ENCODE results near the gene PLA2G4D. TPM values are rescaled to one million over a fixed set of nuclear protein-coding genes. Genes with fewer than 3 reads are reported as not detected.

The PLA2G4D gene
- total and polyA plus RNA-seq, 2 donors (not counting 1 experiment from before 2014, with no cell fraction given): not detected

DNA sequence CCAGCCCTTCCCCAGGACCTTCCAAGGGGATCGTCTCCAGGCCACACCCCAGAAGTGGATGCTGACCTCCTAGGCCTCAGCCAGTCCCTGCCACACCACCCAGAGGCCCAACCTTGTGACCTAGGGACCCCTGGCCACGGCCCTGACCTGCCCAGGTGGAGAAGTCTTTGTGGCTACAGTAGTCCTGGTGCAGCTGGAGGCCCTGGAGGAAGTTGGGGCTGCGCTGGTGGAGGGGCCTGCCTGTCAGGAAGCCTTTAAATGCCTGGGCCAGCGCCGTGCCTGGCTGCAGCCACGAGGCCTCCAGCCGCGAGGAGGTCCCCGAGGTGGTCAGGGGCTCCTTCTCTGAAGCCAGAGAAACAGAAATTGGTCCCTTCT, 23.4 kb downstream of the PLA2G4D start:
- H4K20me1 ChIP-seq (ENCODE audit: control insufficient read depth, extremely low read depth, insufficient read depth, low read length): no peaks in the 10 kb centered on the region
- H3K9me3 ChIP-seq (ENCODE audit: control insufficient read depth, insufficient read depth, low read depth, low read length): no peaks in the 10 kb centered on the region
- H3K79me2 ChIP-seq (ENCODE audit: control insufficient read depth, insufficient read depth, low read length): no peaks in the 10 kb centered on the region
- H3K4me1 ChIP-seq (ENCODE audit: control insufficient read depth, extremely low read depth, insufficient read depth, low read length): no peaks in the 10 kb centered on the region
- no peak overlapping the region for H3K9ac ChIP-seq (ENCODE audit: insufficient read depth, low read length)
- H2AFZ ChIP-seq (ENCODE audit: low read length): no peak overlapping the region
- no peak overlapping the region for H3K27ac ChIP-seq (ENCODE audit: insufficient read depth, low read length)
- peaks cover 6% of the 10 kb centered on the region for H3K27me3 ChIP-seq (ENCODE audit: control insufficient read depth, insufficient read depth, low read length)
- no peak for DNase-seq (ENCODE audit: low read depth in 2 of 2)
- H3K4me2 ChIP-seq (ENCODE audit: extremely low read depth, insufficient read depth, low read length): no peak overlapping the region
- no peak overlapping the region for H3K4me3 ChIP-seq (replicated peaks in 1 of 4; ENCODE audit: control extremely low read depth in 1 of 4, insufficient read depth in 1 of 4, low read depth in 3 of 4, low read length in 4 of 4)
- TF ChIP-seq CTCF (conservative IDR thresholded peaks at IDR 0.05 in 1 of 2, IDR thresholded peaks at IDR 0.05 in 1 of 2; ENCODE audit: low read depth in 1 of 2, low read length in 2 of 2) (no peak), EZH2 (IDR thresholded peaks at IDR 0.05; ENCODE audit: low read length, missing control alignments) (no peak)
- no peaks in the 10 kb centered on the region for H3K36me3 ChIP-seq (ENCODE audit: control insufficient read depth, insufficient read depth, low read length)

DNA sequence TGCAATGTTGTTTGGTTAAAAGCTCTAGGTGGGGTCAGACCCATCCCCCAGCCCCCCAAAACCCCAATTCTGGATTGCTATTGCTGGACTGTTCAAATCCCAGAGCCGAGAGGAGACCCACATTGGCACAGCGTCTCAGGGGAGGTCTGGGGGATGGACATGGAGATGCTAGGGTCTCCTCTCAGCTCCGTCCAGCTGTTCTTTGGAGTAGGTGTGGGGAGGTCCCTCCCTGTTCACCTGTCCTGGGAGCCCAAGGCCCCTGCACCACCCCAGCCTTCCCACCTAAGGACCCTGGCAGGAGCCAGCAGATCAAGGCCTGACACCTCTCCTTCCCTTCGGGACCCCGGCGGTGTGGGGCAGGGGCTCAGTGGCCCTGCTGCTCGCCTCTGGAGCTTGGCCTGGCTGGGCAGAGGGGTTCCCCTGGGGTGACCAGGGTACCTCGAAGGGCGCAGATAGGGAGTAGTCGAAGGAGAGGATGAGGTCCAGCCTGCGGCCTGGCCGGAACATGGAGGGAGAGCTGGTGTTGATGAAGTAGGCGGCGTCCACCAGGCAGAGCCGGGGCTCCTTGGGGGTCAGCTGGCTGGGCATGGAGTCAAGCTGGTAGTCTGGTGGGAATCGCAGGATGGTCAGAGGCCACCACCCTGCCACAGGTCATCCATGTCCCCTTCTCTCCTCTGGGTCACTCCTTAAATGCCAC, 23.9 kb downstream of the PLA2G4D start:
- no peak overlapping the region for H3K4me2 ChIP-seq (ENCODE audit: extremely low read depth, insufficient read depth, low read length)

More for the DNA sequence above, 23.9 kb downstream of the PLA2G4D start:
- Histone ChIP-seq H3K36me3 (ENCODE audit: control insufficient read depth, insufficient read depth, low read length) (no peaks in the 10 kb centered on the region), H3K79me2 (ENCODE audit: control insufficient read depth, insufficient read depth, low read length) (no peaks in the 10 kb centered on the region), H2AFZ (ENCODE audit: low read length) (no peak overlapping the region), H3K27me3 (ENCODE audit: control insufficient read depth, insufficient read depth, low read length) (peaks cover 6% of the 10 kb centered on the region), H3K4me3 (replicated peaks in 1 of 4; ENCODE audit: control extremely low read depth in 1 of 4, insufficient read depth in 1 of 4, low read depth in 3 of 4, low read length in 4 of 4) (no peak overlapping the region), H3K9me3 (ENCODE audit: control insufficient read depth, insufficient read depth, low read depth, low read length) (no peaks in the 10 kb centered on the region), H3K27ac (ENCODE audit: insufficient read depth, low read length) (no peak overlapping the region), H4K20me1 (ENCODE audit: control insufficient read depth, extremely low read depth, insufficient read depth, low read length) (no peaks in the 10 kb centered on the region), H3K9ac (ENCODE audit: insufficient read depth, low read length) (no peak overlapping the region), H3K4me1 (ENCODE audit: control insufficient read depth, extremely low read depth, insufficient read depth, low read length) (no peaks in the 10 kb centered on the region)
- TF ChIP-seq EZH2 (IDR thresholded peaks at IDR 0.05; ENCODE audit: low read length, missing control alignments) (no peak), CTCF (conservative IDR thresholded peaks at IDR 0.05 in 1 of 2, IDR thresholded peaks at IDR 0.05 in 1 of 2; ENCODE audit: low read depth in 1 of 2, low read length in 2 of 2) (no peak)
- no peak for DNase-seq (ENCODE audit: low read depth in 2 of 2)
